GM12874 (cell line): Measurements from ENCODE around the gene NDC1.

Experiments used
- TF ChIP-seq, protein P1 (sequence below): IDR thresholded peaks from 2 replicates; pipeline ENCODE4 v1.5.1; 2011; ENCODE audit warnings: low read depth, mild to moderate bottlenecking, control low read depth, low read length, moderate library complexity; ENCODE audit not compliant: insufficient read depth

The NDC1 gene

DNA sequence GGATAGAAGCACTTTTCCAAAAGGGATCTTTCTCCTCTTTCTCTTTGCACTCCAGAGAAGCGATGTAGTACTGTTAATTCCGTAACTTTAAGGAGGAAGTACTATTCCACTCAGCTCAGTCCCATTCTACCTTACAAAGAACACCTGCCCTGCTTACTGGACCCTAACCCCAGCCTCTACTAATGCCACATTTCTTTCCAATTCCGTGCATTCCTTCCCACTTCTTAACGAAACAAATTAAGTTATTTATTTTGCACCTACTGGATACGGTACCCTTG, 511 bp downstream of the NDC1 start:
- TF ChIP-seq, protein P1, sequence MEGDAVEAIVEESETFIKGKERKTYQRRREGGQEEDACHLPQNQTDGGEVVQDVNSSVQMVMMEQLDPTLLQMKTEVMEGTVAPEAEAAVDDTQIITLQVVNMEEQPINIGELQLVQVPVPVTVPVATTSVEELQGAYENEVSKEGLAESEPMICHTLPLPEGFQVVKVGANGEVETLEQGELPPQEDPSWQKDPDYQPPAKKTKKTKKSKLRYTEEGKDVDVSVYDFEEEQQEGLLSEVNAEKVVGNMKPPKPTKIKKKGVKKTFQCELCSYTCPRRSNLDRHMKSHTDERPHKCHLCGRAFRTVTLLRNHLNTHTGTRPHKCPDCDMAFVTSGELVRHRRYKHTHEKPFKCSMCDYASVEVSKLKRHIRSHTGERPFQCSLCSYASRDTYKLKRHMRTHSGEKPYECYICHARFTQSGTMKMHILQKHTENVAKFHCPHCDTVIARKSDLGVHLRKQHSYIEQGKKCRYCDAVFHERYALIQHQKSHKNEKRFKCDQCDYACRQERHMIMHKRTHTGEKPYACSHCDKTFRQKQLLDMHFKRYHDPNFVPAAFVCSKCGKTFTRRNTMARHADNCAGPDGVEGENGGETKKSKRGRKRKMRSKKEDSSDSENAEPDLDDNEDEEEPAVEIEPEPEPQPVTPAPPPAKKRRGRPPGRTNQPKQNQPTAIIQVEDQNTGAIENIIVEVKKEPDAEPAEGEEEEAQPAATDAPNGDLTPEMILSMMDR: no peak

DNA sequence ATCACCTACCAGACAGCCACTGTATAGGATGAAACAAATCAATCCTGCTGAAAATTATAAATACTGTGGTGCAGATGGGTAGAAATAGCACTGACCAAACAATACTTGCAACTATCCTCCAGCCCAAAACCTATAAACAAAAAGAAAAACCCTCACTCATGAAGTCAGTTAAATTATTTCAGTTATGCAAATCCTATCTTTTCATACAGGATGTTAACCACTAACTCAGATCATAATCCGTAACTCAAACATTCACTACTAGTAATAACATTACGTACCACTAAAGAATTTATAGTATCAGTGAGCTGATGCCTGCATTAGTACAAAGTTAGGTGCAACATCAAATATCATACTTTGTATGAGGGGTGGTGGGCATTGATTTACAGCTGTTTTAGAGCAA, 2.6 kb downstream of the NDC1 start:
- TF ChIP-seq, protein P1: no peak

DNA sequence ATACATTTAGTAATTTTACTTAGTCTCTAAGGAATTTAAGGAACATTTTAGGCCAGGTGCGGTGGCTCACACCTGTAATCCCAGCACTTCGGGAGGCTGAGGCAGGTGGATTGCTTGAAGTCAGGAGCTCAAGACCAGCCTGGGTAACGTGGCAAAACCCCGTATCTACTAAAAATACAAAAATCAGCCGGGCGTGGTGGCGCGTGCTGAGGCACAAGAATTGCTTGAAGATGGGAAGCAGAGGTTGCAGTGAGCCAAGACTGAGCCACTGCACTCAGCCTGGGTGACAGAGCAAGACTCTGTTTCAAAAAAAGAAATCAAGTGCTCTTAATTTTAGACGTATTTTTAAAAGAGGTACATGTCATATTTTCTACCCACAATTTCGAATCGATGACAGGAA, 3.3 kb downstream of the NDC1 start:
- TF ChIP-seq, protein P1: no peak

DNA sequence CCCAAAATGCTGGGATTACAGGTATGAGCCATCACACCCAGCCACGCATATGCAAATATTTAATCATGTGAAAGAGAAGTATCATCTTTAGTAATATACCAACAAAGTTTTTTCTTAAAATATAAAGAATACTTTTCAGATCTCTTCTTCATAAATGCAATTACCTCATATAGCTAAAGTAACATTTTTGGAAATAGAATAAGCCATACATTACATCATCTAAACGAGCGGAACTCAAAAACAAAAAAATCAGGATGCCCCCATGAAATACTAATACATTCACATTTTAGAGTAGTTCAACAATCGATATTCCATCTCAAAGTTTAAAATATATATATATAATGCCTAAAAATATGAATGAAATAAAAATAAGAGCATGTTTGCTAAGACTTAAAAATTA, 4.7 kb downstream of the NDC1 start:
- TF ChIP-seq, protein P1: no peak

DNA sequence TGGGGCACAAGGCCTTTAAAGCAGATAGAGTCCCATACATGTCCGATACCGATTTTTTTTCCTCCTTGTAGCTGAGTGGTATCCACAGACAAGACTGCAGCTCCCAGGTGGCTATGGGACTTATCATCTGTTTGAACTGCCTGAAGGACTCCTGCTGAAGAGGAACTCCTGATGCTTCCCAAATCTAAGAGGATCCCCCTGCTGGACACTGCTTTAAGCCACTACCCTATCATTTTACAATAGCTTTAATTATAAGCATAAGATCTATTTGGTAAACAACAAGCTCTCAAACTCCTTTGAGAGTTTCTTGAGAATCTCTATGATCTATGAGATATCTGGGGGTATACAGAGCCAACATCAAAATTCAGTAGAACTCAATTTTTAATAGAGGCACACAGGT, 11.7 kb downstream of the NDC1 start:
- TF ChIP-seq, protein P1: no peak

DNA sequence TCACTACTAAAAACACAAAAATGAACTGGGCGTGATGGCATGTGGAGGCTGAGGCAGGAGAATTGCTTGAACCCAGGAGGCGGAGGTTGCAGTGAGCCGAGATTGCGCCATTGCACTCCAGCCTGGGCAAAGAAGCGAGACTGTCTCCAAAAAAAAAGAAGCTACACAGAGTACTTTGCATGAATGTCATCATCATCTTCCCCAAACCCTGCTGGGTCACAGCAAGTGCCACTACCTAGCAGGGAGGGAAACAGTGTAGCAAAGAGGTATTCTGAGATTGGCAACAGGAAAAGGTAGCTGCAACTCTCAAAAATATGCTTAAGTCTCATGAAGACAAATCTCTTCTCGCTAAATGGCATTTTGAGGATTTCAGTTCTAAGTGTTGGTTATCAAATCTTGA, 12.8 kb downstream of the NDC1 start:
- TF ChIP-seq, protein P1: no peak

DNA sequence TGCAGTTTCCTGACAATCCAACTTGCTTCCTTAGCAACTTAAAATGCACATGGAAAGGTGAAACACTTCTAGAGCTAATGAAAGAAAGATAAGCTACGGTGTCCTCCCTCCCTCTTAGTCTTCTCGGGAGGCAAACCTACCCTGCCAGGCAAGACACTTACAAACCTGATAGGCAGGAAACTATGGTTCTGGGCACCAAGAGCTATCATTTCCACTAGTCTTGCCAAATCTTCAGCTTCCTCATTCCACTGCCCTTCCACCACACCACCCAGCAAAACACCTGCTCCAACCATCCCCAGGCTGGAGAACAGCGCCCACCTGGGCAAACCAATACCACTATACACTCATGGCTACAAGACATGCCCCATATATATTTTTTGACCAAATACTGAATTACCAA, 15.2 kb downstream of the NDC1 start:
- TF ChIP-seq, protein P1: no peak

DNA sequence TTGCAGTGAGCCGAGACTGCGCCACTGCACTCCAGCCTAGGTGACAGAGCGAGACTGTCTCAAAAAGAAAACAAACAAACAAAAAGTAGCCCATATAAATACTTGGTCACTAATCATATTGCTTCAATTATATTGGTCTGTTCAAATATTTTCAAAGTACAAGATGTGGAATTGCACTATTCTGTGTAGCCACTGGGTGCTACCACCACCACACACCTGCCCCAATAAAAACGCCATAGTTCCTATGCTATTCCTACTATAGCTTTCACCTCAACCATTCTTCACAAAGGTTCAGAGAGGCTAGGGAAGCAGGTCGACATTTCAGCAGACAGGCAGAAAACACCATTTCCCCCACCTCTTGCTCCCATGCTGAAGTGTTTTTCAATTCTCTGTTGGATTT, 16.7 kb downstream of the NDC1 start:
- TF ChIP-seq, protein P1: peak; percentile 15; the same call in 1 of the 2 replicates
